DND-41 (cell line): ENCODE data around the gene KRTAP1-1.

Source experiments
- CTCF ChIP-seq: IDR thresholded peaks from 2 replicates; pipeline ENCODE4 v1.5.1; 2012; ENCODE audit warnings: borderline replicate concordance, low read length, moderate library complexity, mild to moderate bottlenecking; ENCODE audit not compliant: poor library complexity, severe bottlenecking; ENCODE audit errors: extremely low read depth
- EZH2 ChIP-seq: IDR thresholded peaks from 3 replicates; pipeline ENCODE4 v1.6.1; 2012; ENCODE audit warnings: borderline replicate concordance, low read depth, mild to moderate bottlenecking, moderate library complexity, low read length, inconsistent platforms; ENCODE audit not compliant: severe bottlenecking

DNA sequence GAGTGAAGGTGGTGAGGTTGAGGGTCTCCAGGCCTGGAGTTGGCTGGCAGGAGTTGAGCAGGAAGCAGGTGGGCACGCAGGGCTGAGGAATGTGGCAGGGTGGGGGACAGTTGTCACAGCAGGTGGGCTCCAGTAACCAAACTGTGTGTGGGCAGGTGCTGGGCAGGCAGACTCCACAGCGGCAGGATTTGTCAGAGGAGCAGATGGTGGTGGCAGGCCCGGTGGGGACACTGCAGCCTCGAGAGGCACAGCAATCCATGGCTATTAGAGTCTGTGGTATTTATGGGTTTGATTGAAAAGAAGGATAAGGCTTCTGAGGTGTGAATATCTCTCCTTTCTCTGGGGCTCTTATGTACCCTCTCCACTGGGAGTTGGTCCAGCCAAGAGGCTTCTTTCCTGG is 47.4 kb downstream of the KRTAP1-1 start, which contains the start of gene KRTAP3-3:
- TF ChIP-seq CTCF (no peak), EZH2 (no peak)
